Measurements from ENCODE around the gene MTUS2. TPM values are rescaled to one million over a fixed set of nuclear protein-coding genes. Genes with fewer than 3 reads are reported as not detected.
"Not testable (repeated sequence)": the region's sequence is repeated elsewhere in the genome, so short reads cannot be mapped to it uniquely, and the experiment has no call there.

Gene MTUS2
- total RNA-seq, 4 donors from 2014 or later = 0.08 to 0.57 TPM; not detected in 2

DNA sequence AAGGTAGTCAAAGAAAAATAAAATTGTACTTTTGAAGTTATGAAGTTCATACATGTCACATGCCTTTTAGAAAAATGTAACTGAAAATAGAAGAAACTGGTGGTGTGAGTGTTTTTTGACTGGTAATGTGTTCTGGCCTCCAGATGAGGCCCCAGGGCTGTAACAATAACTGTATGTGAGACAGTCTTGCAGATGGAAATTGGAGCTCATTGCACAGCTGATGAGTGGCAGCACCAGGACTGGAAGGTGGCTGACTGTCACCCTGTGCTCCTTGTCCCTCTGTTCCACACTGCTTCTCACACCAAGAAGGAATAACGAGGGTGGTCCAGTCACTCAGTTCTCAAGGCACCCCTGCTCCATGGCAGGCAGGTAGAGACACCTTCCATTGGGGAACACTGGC lies 559.7 kb downstream of the MTUS2 start:
- H3K27ac ChIP-seq = no peak overlapping the region
- 0 to 36% methylated on average over 1 of the region's 1 CpG for WGBS, 2 donors
- intact Hi-C loops (cut with DNase I) = no loop called here
- DNase-seq = no peak
- H3K9me3 ChIP-seq = no peaks in the 10 kb centered on the region
- no peak overlapping the region for H3K4me3 ChIP-seq
- no peaks in the 10 kb centered on the region for H3K4me1 ChIP-seq
- no peaks in the 10 kb centered on the region for H3K27me3 ChIP-seq
- H3K36me3 ChIP-seq = no peaks in the 10 kb centered on the region
- TF ChIP-seq, protein P1, sequence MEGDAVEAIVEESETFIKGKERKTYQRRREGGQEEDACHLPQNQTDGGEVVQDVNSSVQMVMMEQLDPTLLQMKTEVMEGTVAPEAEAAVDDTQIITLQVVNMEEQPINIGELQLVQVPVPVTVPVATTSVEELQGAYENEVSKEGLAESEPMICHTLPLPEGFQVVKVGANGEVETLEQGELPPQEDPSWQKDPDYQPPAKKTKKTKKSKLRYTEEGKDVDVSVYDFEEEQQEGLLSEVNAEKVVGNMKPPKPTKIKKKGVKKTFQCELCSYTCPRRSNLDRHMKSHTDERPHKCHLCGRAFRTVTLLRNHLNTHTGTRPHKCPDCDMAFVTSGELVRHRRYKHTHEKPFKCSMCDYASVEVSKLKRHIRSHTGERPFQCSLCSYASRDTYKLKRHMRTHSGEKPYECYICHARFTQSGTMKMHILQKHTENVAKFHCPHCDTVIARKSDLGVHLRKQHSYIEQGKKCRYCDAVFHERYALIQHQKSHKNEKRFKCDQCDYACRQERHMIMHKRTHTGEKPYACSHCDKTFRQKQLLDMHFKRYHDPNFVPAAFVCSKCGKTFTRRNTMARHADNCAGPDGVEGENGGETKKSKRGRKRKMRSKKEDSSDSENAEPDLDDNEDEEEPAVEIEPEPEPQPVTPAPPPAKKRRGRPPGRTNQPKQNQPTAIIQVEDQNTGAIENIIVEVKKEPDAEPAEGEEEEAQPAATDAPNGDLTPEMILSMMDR (IDR thresholded peaks at IDR 0.05) = no peak
- TF ChIP-seq POLR2A (IDR thresholded peaks at IDR 0.05) = no peak

DNA sequence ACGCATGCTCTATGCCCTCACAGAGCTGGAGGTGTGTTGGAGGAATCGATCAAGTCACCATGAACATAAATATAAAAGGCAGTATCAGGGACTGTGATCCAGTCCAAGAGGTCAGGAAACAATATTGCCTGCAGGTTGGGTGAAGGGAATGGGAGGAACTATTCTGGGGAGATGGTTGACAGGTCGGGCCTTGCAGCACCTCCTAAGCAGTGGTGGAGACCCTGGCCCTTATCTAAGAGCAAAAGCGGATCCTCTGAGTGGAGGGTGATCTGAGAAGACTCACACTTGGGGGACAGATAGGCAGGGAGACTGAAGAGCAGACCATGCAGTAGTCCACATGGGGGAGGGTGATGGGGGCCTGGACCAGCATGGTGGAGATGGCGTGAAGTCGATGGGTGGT lies 561.9 kb downstream of the MTUS2 start:
- Histone ChIP-seq H3K36me3 (no peaks in the 10 kb centered on the region), H3K27me3 (no peaks in the 10 kb centered on the region), H3K9me3 (no peaks in the 10 kb centered on the region), H3K27ac (no peak overlapping the region), H3K4me3 (no peak overlapping the region), H3K4me1 (no peaks in the 10 kb centered on the region)
- WGBS, 2 donors = 90 to 93% methylated on average over 6 of the region's 6 CpGs
- DNase-seq = no peak
- no peak for TF ChIP-seq POLR2A (IDR thresholded peaks at IDR 0.05)
- TF ChIP-seq, protein P1 (IDR thresholded peaks at IDR 0.05) = no peak
- intact Hi-C loops (cut with DNase I) = no loop called here

DNA sequence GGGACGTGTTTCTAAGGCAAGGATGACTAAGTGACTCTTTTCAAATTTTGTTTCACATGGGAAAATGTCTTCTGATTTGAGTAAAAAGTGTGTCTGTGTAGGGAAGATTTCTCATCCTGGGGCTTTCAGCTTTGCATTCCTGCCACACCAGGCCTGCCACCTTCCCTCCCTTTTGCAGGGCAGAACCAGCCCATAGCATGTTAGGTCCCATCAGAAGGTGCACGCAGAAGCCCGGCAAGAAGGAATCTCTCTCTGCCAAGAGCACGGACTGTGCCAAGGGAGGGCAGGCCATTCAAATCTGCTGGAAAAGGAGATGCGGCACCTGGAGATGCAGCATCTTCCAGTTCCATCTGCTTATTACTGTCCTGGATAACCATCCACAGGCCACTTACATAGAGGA lies 563.3 kb downstream of the MTUS2 start:
- intact Hi-C loops (cut with DNase I) = no loop called here
- no peak for DNase-seq
- Histone ChIP-seq H3K36me3 (no peaks in the 10 kb centered on the region), H3K27ac (no peak overlapping the region), H3K27me3 (no peaks in the 10 kb centered on the region), H3K4me3 (no peak overlapping the region), H3K9me3 (no peaks in the 10 kb centered on the region), H3K4me1 (no peaks in the 10 kb centered on the region)
- TF ChIP-seq POLR2A (IDR thresholded peaks at IDR 0.05) = no peak
- TF ChIP-seq, protein P1 (IDR thresholded peaks at IDR 0.05) = no peak
- WGBS, 2 donors = 23 to 42% methylated on average over 5 of the region's 5 CpGs

DNA sequence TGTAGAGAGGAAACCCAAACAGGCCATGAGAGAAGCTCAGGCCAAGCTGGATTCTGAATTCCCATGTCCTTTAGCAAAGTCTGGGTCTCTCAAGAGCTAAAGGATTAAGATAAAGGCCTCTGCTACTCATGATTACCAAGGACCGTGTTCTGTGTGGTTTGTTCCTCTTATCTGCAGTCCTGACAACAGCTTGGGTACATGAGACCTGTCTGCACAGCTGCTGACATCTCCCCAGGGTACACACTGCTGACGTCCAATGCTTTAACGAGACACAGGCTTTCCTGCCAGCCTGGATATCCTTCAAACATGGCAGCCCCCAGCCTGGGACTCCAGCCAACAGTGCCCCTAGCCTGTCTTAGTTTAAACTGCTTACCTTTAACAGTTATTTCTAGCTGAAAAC lies 564.3 kb downstream of the MTUS2 start:
- no peak for DNase-seq
- Histone ChIP-seq H3K27me3 (no peaks in the 10 kb centered on the region), H3K4me3 (no peak overlapping the region), H3K9me3 (no peaks in the 10 kb centered on the region), H3K27ac (no peak overlapping the region), H3K4me1 (no peaks in the 10 kb centered on the region), H3K36me3 (no peaks in the 10 kb centered on the region)
- WGBS, 2 donors = 25 to 43% methylated on average over 2 of the region's 3 CpGs
- TF ChIP-seq POLR2A (IDR thresholded peaks at IDR 0.05) = no peak
- TF ChIP-seq, protein P1 (IDR thresholded peaks at IDR 0.05) = no peak
- intact Hi-C loops (cut with DNase I) = no loop called here

DNA sequence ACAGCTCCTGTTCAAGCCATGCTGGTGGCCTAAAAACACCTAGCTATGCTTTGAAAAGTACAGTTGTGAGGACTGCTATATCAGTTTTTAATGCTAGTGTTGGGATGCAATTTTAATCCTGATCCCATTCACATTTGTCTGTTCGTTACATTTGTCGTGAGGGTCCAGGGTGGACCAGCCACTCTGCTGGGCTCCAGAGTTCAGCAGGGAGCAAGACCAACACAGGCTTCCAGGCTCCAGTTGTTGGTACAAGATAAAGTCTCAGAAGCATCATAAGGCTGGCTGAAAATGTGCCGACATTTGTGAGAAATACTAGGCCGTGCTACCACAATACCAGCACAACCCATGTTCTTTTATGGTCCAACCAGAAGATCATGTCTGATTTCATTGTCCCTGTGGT lies 564.7 kb downstream of the MTUS2 start:
- 66 to 97% methylated on average over 4 of the region's 4 CpGs for WGBS, 2 donors
- Histone ChIP-seq H3K36me3 (no peaks in the 10 kb centered on the region), H3K4me1 (no peaks in the 10 kb centered on the region), H3K27ac (no peak overlapping the region), H3K4me3 (no peak overlapping the region), H3K9me3 (no peaks in the 10 kb centered on the region), H3K27me3 (no peaks in the 10 kb centered on the region)
- DNase-seq = no peak
- intact Hi-C loops (cut with DNase I) = no loop called here
- TF ChIP-seq POLR2A (IDR thresholded peaks at IDR 0.05) = no peak

DNA sequence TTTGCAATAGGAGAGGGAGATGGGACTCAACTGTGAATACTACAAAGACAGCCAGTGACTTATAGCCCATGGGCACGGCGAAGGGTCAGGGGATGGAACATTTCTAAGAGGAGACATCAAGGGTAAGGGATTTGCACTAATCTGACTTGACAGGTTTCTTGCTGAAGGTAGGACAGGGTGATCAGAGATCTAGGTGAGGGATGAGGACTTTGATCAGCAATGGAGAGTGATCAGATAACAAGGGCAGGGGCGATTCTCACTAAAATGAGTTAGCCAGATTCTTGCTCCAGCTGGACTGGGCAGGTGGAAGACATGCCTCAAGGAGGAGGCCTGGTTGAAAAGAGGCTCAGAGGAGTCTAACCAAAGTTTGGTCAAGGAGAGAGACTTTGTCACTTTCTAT lies 566.1 kb downstream of the MTUS2 start:
- H3K27me3 ChIP-seq = peaks cover 0 to 6% (median 0%) of the 10 kb centered on the region in 4 donors
- no peaks in the 10 kb centered on the region for H3K36me3 ChIP-seq
- intact Hi-C loops (cut with DNase I) = no loop called here
- DNase-seq = no peak
- no peak overlapping the region for H3K4me3 ChIP-seq
- no peaks in the 10 kb centered on the region for H3K9me3 ChIP-seq
- no peaks in the 10 kb centered on the region for H3K4me1 ChIP-seq
- no peak overlapping the region for H3K27ac ChIP-seq
- 39 to 94% methylated on average over 3 of the region's 3 CpGs for WGBS, 2 donors
- TF ChIP-seq, protein P1 (IDR thresholded peaks at IDR 0.05) = no peak
- TF ChIP-seq POLR2A (IDR thresholded peaks at IDR 0.05) = no peak

DNA sequence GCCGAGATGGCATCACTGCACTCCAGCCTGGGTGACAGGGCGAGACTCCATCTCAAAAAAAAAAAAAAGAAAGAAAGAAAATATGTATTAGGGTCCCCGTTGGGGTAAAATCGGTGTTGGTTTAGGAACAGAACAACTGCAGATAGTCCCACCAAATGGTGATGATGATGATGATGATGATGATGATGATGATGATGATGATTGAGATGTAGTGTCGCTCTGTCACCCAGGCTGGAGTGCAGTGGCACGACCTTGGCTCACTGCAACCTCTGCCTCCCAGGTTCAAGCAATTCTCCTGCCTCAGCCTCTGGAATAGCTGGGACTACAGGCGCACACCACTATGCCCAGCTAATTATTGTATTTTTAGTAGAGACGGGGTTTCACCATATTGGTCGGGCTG lies 570.5 kb downstream of the MTUS2 start:
- H3K27me3 ChIP-seq = peaks cover 0 to 41% (median 0%) of the 10 kb centered on the region in 4 donors
- H3K4me3 ChIP-seq; H3K27ac ChIP-seq; H3K9me3 ChIP-seq; intact Hi-C loops (cut with DNase I); H3K36me3 ChIP-seq; DNase-seq; H3K4me1 ChIP-seq: not testable (repeated sequence)
- 89 to 97% methylated on average over 8 to 9 of the region's 9 CpGs for WGBS, 2 donors
